ENCODE measurements around the gene ZSCAN4.
A peak's percentile ranks its signal among the peaks of the same experiment; 100 is the strongest.

ZSCAN4 gene

GRCh38 chr19:57675881-57676280, 7.1 kb downstream of the ZSCAN4 start:
- no peak for DNase-seq (ENCODE audit: low read depth, low spot score)

- DNase-seq (ENCODE audit: low read depth, low spot score) = no peak
These were observed 13.6 kb downstream of the ZSCAN4 start for GRCh38 chr19:57682226-57682766.

- DNase-seq (ENCODE audit: low read depth, low spot score) = no peak
These were observed 18.0 kb downstream of the ZSCAN4 start for GRCh38 chr19:57686727-57687126.

GRCh38 chr19:57687363-57688010, 18.8 kb downstream of the ZSCAN4 start:
- no peak for DNase-seq (ENCODE audit: low read depth, low spot score)

- DNase-seq (ENCODE audit: low read depth, low spot score) = no peak
These were observed 19.5 kb downstream of the ZSCAN4 start for GRCh38 chr19:57688011-57688763.

- DNase-seq (ENCODE audit: low read depth, low spot score) = no peak
These were observed 21.0 kb downstream of the ZSCAN4 start for GRCh38 chr19:57689750-57690149.

GRCh38 chr19:57701625-57702024, 32.9 kb downstream of the ZSCAN4 start:
- DNase-seq (ENCODE audit: low read depth, low spot score) = no peak

GRCh38 chr19:57706346-57706745, 37.6 kb downstream of the ZSCAN4 start:
- DNase-seq (ENCODE audit: low read depth, low spot score) = no peak

GRCh38 chr19:57708641-57709361, 40.1 kb downstream of the ZSCAN4 start, which contains the start of gene ZNF154:
Gene ZNF154 (minus strand): TSS chr19:57709204. CDS start chr19:57708971, 233 bp downstream.
- DNase-seq (ENCODE audit: low read depth, low spot score) = peak; percentile 89

GRCh38 chr19:57709616-57710015, 40.9 kb downstream of the ZSCAN4 start:
- no peak for DNase-seq (ENCODE audit: low read depth, low spot score)

GRCh38 chr19:57712222-57712621, 43.5 kb downstream of the ZSCAN4 start:
- no peak for DNase-seq (ENCODE audit: low read depth, low spot score)

- DNase-seq (ENCODE audit: low read depth, low spot score) = no peak
These were observed 50.7 kb downstream of the ZSCAN4 start for GRCh38 chr19:57719424-57719823.

- no peak for DNase-seq (ENCODE audit: low read depth, low spot score)
These were observed 51.3 kb downstream of the ZSCAN4 start for GRCh38 chr19:57719901-57720519.

GRCh38 chr19:57720878-57721277, 52.1 kb downstream of the ZSCAN4 start:
- DNase-seq (ENCODE audit: low read depth, low spot score) = no peak
